ENCODE measurements around the gene ANKRD44.
A peak's percentile ranks its signal among the peaks of the same experiment; 100 is the strongest.
"Not testable (repeated sequence)": the region's sequence is repeated elsewhere in the genome, so short reads cannot be mapped to it uniquely, and the experiment has no call there.

Gene ANKRD44

GRCh38 chr2:197310271-197310985 lies at the start of gene ANKRD44:
TSS of gene ANKRD44 (minus strand) at chr2:197310780. CDS start at chr2:197310604, 176 bp downstream.
- peak; percentile 62 for DNase-seq (ENCODE audit: low read depth)

- DNase-seq (ENCODE audit: low read depth): no peak
Measured at GRCh38 chr2:197359859-197360258, 49.3 kb upstream of the ANKRD44 start.

GRCh38 chr2:197358931-197359330 lies 48.4 kb upstream of the ANKRD44 start:
- no peak for DNase-seq (ENCODE audit: low read depth)

DNA sequence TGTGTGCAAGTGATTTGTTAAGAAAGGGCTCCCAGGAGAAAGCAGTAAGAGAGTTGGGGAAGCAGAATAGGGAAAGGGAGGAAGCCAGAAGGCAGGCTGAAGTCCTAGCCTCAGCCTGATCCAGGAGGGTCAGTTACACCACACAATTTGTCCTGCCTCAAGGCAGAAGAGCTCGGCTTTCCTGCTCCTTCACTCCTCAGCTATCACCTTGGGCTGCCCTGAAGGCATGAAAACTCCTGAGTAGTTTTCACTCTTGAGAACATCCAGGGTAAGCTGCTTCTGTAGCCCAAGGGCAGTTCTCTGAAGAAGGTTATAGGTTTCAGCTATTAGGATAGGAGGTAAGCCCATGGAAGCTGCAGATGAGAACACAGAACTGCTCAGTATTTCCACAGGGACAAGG lies 47.4 kb upstream of the ANKRD44 start:
- DNase-seq (ENCODE audit: low read depth): no peak

DNA sequence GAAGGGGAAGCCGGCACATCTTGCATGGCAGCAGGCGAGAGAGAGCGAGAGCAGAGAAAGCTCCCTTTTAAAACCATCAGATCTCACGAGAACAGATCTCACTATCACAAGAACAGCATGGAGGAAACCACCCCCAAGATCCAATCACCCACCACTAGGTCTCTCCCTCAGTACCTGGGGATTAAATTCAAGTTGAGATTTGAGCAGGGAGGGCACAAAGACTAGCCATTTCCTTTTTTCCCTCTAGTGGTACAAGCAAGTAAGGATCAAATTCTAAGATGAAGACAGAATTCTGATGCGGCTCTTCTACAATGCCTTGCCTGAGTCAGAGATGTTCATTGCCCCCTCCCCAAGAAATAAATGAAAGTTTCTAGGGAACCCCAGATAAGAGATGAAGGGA lies 45.6 kb upstream of the ANKRD44 start:
- DNase-seq (ENCODE audit: low read depth): no peak

DNA sequence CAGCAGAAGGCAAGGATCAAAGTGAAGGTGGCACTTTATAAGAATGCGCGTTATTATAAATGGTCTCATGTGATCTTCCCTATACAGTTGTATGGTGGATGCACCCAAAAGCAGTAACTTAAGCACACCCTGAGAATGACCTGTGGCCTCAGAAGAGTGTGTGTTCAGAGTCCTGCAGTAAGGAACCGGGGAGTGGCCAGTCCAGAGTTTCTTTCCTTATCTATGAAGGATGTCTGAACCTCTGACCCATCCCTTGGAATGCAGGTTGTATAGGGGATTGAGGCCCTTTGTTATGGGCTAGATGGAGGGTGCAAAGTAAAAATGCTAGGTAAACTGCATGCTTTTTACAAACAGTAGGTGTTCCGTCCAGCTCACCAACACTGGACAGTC lies 43.6 kb upstream of the ANKRD44 start:
- DNase-seq (ENCODE audit: low read depth): no peak

DNA sequence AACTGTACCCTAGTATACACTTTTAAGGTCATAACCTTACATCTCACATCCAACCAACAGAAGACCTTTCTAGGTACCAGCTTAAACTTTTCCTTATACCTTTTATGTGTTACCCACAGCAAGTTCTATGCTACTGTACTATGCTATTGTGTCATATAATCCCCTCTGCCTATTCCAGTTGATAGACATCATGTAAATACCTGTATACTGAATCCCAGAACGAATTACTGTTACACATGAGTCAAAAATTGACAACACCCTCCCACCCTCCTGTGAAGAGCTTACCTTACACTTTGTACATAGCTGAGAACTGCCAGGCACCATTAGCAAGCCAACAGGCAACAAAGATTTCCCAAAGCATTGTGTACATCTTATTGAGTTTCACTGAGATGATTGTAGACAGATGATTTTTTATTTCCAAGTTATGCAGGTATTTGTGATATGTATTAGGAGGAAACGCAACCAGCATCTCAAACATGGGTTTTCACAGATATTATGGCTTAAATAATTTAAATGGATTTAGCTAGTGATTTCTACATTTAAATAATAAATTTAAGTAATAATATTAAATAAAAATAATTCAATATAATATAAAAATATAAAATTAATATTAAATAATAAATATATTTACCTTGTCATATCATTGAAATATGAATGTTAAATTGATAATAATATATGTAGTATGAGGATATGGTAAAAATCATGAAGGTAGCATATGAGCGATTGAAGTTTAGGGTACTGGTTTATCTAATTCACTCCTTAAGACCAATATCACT lies 43.0 kb upstream of the ANKRD44 start:
- no peak for DNase-seq (ENCODE audit: low read depth)

DNA sequence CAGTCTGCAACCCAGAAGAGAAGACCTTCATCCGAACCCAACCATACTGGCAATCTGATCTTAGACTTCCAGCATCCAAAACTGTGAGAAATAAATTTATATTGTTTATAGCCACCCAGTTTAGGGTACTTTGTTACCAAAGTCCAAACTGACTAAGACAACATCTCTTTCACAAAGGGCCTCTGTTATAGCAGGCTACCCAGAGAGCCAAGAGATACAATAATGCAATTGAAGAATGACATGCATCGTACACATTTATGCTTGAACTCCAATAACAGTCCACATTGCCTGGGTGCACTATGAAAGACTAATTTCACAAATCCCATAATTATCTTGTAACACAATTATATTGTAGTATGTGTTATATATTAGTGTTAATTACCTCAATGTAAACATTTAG lies 39.1 kb upstream of the ANKRD44 start:
- DNase-seq (ENCODE audit: low read depth): no peak

DNA sequence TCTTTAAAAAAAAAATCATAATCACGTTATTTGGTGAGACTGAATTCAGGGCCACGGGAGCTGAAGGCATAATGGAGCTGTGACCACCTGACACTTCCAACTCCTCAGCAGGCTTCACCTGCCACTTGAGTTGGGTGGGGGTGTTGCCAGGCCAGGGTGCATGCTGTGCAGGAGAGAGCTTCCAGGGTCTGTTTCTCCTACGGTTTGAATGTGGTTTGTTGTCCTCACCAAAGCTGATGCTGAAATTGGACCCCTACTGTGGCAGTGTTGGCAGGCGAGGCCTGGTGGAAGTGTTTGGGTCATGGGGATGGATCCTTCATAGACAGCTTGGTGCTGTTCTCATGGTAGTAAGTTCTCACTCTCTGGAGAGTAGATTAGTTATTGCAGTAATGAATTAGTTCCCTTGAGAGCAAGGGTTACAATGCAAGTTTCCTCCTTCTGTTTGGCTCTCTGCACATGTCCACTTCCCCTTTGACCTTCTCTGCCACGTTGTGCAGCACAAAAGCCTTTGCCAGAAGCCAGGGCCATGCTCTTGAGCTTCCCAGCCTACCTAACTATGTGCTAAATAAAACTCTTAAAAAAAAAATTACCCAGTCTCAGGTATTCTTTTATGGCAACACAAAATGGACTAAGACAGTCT lies 38.3 kb upstream of the ANKRD44 start:
- DNase-seq (ENCODE audit: low read depth): no peak

DNA sequence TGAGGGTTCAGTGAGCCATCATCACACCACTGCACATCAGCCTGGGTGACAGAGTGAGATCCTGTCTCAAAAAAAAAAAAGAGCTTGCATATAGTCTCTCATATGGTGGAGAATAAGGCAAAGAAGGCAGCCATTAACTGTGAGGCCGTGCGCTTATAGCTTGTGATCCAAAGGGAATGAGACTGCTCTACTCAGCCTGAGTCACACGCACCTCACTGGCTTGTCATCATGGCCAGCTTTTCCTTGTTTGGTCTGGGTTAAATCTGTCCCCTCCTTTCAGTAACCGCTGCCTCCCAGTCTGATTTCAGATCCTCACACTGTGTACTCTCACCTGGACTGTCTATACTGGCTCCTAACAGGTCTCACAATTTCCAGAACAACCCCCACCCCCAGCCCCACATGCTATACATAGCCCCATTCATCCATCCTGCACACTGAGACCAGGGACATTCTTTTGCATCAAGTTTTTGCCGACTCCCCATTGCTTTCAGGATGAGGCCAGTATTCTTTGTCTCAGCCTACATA lies 35.3 kb upstream of the ANKRD44 start:
- DNase-seq (ENCODE audit: low read depth): no peak

- DNase-seq (ENCODE audit: low read depth): not testable (repeated sequence)
Measured at GRCh38 chr2:197343968-197344367, 33.4 kb upstream of the ANKRD44 start.

GRCh38 chr2:197340591-197340990 lies 30.0 kb upstream of the ANKRD44 start:
- no peak for DNase-seq (ENCODE audit: low read depth)

DNA sequence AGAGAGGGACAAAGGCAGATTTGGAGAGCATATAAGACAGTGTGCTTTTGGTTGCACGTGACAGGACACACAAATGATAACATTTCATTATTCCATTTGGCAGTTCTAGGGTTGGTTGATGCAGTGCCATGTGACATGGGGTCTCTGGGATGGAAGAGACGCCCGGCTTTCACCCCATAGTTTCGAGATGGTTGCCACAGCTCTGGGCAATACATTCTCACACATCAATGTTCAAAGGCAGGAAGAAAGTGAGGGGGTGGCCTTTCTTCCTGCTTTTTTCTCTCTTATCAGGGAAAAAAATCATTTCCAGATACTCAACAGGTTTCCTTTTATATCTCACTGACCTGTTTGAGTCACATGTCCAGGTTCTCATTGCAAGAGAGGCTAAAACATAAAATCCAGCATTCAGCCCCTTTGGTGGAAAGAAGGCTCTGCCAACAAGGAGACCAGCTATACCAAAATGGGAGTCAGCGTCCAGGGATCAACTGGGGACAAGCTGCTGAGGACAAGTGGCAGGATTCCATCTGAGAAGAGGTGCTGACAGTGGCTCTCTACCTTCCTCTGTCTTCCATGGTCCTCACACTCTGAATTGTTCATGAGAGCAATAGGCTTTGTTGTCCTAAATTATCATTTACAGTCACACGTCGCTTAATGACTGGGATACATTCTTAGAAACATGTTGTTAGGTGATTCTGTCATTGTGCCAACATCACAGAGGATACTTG lies 29.1 kb upstream of the ANKRD44 start:
- DNase-seq (ENCODE audit: low read depth): no peak

GRCh38 chr2:197339016-197339415 lies 28.4 kb upstream of the ANKRD44 start:
- DNase-seq (ENCODE audit: low read depth): no peak

DNA sequence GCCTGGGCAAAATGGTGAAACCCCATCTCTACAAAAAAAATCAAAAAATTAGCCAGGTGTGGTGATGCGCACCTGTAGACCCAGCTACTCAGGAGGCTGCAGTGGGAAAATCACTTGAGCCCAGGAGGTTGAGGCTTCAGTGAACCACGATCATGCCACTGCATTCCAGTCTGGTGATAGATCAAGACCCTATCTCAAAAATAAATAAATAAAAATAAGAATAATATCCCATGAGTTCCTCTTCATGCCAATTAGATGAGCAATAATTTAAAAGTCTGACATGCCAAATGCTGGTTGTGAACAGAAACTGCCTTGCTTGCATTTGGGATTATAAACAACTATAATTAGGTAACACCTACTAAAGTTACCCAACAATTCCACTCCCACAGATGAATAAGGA lies 22.1 kb upstream of the ANKRD44 start:
- no peak for DNase-seq (ENCODE audit: low read depth)

DNA sequence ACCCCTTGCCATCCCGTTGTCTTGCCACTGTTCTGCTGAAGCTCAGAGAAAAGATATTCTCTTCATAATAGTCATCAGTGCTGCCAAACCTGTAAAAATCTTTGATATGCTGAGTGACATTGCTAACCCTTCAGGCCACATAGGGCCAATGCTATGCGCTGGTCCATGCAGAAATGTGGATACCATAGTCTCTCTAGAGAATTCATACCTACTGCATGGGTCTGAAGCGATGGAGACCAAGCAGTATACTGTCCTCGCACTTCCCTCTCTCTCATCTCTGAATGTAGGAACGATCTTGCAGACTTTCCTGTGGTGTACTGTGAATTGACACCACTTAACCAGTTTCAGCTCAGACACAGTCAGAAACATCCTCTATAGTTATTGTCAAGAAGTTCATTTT lies 17.9 kb upstream of the ANKRD44 start:
- no peak for DNase-seq (ENCODE audit: low read depth)

DNA sequence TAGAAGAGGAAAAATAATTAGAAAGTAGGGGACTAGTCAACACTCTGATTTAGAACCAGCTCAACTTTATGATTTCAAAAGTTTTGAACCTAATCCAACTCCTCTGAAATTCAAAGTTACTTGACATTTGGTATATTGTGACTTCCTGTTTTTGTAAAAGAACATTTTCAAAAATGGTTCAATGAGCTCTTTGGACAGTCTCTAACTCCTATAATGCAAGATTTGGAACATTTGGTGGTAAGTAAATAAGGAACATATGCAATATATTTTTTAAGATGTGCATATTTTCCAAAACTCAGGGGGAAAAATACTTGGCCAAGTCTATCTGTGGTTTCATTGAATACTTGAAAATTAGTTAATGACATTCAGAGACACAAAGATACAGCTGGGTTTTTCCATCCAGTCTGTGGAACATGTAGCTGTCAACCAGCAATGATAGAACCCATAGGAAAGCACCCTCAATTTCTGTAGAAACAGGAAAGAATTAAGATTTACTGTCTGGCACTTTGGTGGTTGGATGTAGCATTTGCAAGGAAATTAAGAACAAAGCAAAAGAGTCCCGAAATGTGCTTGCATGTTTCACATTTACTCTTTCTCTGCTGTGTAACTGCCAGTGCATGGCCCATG lies 17.0 kb upstream of the ANKRD44 start:
- no peak for DNase-seq (ENCODE audit: low read depth)

DNA sequence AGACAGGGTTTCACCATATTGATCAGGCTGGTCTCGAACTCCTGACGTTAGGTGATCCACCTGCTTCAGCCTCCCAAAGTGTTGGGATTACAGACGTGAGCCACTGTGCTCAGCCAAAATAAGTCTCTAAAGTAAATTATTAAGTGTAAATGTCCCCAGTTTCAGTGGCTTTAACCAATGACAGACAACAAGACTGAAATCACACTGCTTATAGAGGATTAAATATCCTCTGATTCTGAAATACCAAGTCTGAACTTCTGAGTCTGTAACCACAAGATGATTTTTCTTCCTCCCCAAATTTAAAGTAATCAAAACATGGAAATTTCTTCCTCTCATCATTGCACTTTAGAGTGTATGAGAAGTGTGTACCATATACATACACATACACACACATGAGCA lies 16.5 kb upstream of the ANKRD44 start:
- DNase-seq (ENCODE audit: low read depth): no peak

DNA sequence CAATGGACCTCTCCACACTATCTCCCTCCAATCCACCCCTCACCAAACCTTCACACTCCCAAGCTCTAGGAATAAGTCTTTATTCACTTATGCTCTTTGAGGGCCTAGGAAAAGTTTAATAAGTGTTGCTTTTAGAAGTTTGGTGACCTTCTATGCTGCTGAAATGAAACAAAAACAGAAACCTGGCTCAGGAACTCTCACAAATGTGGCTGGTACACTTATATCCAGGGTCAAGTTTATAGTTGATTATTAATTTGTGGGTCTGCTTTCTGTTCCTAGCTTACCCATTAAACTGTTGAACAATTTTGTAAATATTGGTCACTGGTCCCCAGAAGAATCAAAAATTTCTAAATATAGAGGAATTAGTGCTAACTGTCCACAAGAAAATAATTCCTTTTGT lies 14.2 kb upstream of the ANKRD44 start:
- DNase-seq (ENCODE audit: low read depth): no peak

DNA sequence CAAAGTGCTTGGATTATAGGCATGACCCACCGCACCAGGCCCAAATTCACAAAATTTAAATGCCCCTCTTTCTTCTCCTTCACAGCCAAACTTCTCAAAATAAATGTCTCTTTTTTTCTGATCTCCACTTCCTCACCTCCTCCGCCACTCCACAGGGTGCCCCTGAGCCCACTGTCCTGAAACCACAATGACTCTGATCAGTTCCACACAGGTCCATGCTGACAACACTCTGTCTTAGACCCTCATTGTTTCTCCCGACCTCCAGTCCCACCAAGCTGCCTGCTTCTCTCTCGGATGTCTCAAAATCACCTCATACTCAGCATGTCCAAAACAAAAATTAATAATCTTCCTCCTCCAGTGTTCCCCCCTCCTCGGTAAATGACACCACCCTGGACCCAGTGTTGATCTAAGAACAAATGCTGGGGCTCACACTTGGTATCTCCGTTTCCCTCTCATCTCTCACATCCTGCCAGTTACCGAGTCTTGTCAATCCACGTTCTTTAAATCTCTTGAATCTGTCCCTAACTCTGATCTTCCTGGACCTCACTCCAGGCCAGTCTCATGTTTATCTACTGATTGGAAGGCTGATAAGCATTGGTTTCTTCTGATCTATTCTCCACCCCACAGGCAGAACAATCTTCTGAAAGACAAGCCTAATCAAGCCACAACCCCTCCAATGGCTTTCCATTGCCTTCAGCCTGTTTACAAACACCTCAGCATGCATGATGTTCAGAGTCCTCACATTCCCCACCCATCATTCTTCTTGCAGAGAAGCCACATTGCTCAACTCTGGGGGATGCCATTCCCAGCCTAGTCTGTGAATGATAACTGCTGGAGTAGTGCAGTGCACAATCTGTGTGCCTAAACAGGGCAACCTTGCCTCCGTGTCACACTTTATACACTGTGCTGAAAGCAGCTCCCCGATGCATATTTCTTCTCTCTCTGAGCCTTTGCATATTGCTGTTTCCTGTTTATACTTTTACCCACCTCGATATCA lies 12.4 kb upstream of the ANKRD44 start:
- DNase-seq (ENCODE audit: low read depth): no peak

GRCh38 chr2:197322143-197322542 lies 11.6 kb upstream of the ANKRD44 start:
- DNase-seq (ENCODE audit: low read depth): no peak

Measured in fibroblast of the conjunctiva (primary cell).